ENCODE measurements around the gene PAM16. TPM values are rescaled to one million over a fixed set of nuclear protein-coding genes. Genes with fewer than 3 reads are reported as not detected.

PAM16 gene
- total and polyA plus RNA-seq, 4 donors, result 14.0 to 70.5 (median 29.6) TPM

GRCh38 chr16:4354512-4355409, 3.6 kb upstream of the PAM16 start:
- Histone ChIP-seq H3K27me3 (ENCODE audit: control insufficient read depth in 4 of 4, insufficient read depth in 4 of 4, low read length in 3 of 4) (no peaks in the 10 kb centered on the region), H3K4me3 (ENCODE audit: low read depth in 1 of 3, low read length in 3 of 3) (no peak overlapping the region), H3K36me3 (ENCODE audit: control insufficient read depth in 4 of 4, insufficient read depth in 3 of 4, low read depth in 1 of 4, low read length in 3 of 4) (peaks cover 0 to 5% (median 2%) of the 10 kb centered on the region in 4 donors), H3K9ac (ENCODE audit: low read depth in 1 of 2, low read length in 2 of 2) (no peak overlapping the region), H3K9me3 (ENCODE audit: control insufficient read depth in 4 of 4, low read length in 3 of 4) (no peaks in the 10 kb centered on the region), H3K27ac (ENCODE audit: low read depth in 1 of 2, low read length in 2 of 2) (no peak overlapping the region), H3K4me1 (ENCODE audit: control insufficient read depth in 4 of 4, insufficient read depth in 4 of 4, low read length in 3 of 4) (peaks cover 0 to 16% (median 6%) of the 10 kb centered on the region in 4 donors)
- TF ChIP-seq JUND (IDR thresholded peaks at IDR 0.05) (no peak), SP1 (IDR thresholded peaks at IDR 0.05) (no peak), RAD21 (IDR thresholded peaks at IDR 0.05) (no peak), RXRA (IDR thresholded peaks at IDR 0.05) (no peak), NR2F2 (IDR thresholded peaks at IDR 0.05) (no peak), FOXA2 (IDR thresholded peaks at IDR 0.05) (no peak), EGR1 (IDR thresholded peaks at IDR 0.05; ENCODE audit: low read depth in 2 of 2) (no peak), ZBTB33 (IDR thresholded peaks at IDR 0.05) (no peak), GABPA (IDR thresholded peaks at IDR 0.05 in 1 of 2, conservative IDR thresholded peaks at IDR 0.05 in 1 of 2) (no peak), REST (IDR thresholded peaks at IDR 0.05) (no peak), FOXA1 (IDR thresholded peaks at IDR 0.05) (no peak)
- no peak for DNase-seq (ENCODE audit: low spot score)
- WGBS, result 97% methylated on average over 20 of the region's 20 CpGs

GRCh38 chr16:4353675-4354074, 2.6 kb upstream of the PAM16 start:
- Histone ChIP-seq H3K9ac (ENCODE audit: low read depth in 1 of 2, low read length in 2 of 2) (no peak overlapping the region), H3K27me3 (ENCODE audit: control insufficient read depth in 4 of 4, insufficient read depth in 4 of 4, low read length in 3 of 4) (no peaks in the 10 kb centered on the region), H3K4me3 (ENCODE audit: low read depth in 1 of 3, low read length in 3 of 3) (no peak overlapping the region), H3K36me3 (ENCODE audit: control insufficient read depth in 4 of 4, insufficient read depth in 3 of 4, low read depth in 1 of 4, low read length in 3 of 4) (peaks cover 0 to 5% (median 1%) of the 10 kb centered on the region in 4 donors), H3K4me1 (ENCODE audit: control insufficient read depth in 4 of 4, insufficient read depth in 4 of 4, low read length in 3 of 4) (peaks cover 3 to 18% (median 6%) of the 10 kb centered on the region in 4 donors), H3K9me3 (ENCODE audit: control insufficient read depth in 4 of 4, low read length in 3 of 4) (no peaks in the 10 kb centered on the region), H3K27ac (ENCODE audit: low read depth in 1 of 2, low read length in 2 of 2) (no peak overlapping the region)
- DNase-seq (ENCODE audit: low spot score), result no peak
- 89% methylated on average over 4 of the region's 4 CpGs for WGBS
- TF ChIP-seq HNF4G (IDR thresholded peaks at IDR 0.05), result no peak
- no peak for TF ChIP-seq EGR1 (IDR thresholded peaks at IDR 0.05; ENCODE audit: low read depth in 2 of 2)
- TF ChIP-seq REST (IDR thresholded peaks at IDR 0.05), result no peak
- TF ChIP-seq FOXA1 (IDR thresholded peaks at IDR 0.05), result no peak
- no peak for TF ChIP-seq GABPA (IDR thresholded peaks at IDR 0.05 in 1 of 2, conservative IDR thresholded peaks at IDR 0.05 in 1 of 2)
- TF ChIP-seq NR2F2 (IDR thresholded peaks at IDR 0.05), result no peak
- TF ChIP-seq FOXA2 (IDR thresholded peaks at IDR 0.05), result no peak
- TF ChIP-seq ATF3 (IDR thresholded peaks at IDR 0.05), result no peak
- TF ChIP-seq JUND (IDR thresholded peaks at IDR 0.05), result no peak
- no peak for TF ChIP-seq ZBTB33 (IDR thresholded peaks at IDR 0.05)
- no peak for TF ChIP-seq CTCF (IDR thresholded peaks at IDR 0.05; ENCODE audit: low read depth, low read length, missing input control)
- no peak for TF ChIP-seq RAD21 (IDR thresholded peaks at IDR 0.05)
- no peak for TF ChIP-seq MAX (IDR thresholded peaks at IDR 0.05)
- TF ChIP-seq TAF1 (conservative IDR thresholded peaks at IDR 0.05), result no peak
